ENCODE data around the gene PLEKHM3.

DNA sequence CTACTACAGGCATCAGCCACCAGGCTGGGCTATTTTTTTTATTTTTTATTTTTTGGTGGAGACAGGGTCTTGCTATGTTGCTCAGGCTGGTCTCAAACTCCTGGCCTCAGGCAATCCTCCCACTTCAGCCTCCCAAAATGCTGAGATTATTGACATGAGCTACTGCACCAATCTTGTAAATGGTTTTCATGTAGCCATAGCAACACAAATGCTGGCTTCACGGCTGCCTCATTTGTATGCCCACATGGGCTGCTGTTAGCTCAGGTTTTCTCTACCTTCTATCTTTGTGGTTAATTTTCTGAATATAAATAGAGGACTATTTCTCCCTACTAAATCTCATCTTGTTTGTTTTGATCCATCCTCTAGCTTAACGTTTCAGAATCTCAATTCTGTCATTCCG lies 58.2 kb downstream of the PLEKHM3 start:
- TF ChIP-seq TAF1 (IDR thresholded peaks at IDR 0.05; ENCODE audit: low read depth, low read length) (no peak), POLR2A (IDR thresholded peaks at IDR 0.05; ENCODE audit: low read depth, low read length) (no peak), POLR2AphosphoS5 (IDR thresholded peaks at IDR 0.05; ENCODE audit: low read depth, low read length) (no peak)

Measured in GM12891 (cell line).